HTR-8/SVneo (cell line): Measurements from ENCODE around the gene SLC8A3.
A peak's percentile ranks its signal among the peaks of the same experiment; 100 is the strongest.

Experiments
- DNase-seq: peaks from one replicate; pipeline ENCODE4 v3.0.0; 2011; ENCODE audit warnings: low spot score, mixed read lengths; ENCODE audit not compliant: insufficient read length
- FAIRE-seq: peaks from 2 replicates; lab custom pipeline; 2011; peaks lifted over from hg19 to GRCh38; lab: Jason Lieb, UNC

SLC8A3 gene

DNA sequence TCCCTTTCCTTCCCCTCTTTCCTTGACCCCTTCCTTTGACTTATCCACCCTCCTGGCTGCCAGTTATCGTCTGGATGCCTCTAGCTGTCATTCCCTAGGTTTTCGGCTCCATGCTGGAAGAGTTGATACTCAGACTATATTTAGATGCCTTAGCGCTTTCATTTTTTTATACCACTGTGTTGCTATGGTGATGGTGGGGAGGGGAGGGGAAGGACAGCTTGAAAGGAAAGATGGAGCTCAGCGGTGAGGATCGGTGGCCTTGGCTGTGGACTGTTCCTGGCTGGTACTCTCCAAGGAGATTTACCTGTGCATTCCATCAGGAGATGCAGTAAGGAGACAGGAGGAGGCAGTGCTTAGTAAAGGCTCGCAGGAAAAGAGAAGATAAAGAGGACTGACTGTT lies 108.7 kb downstream of the SLC8A3 start:
- DNase-seq (no peak), FAIRE-seq (peak; percentile 70)

- FAIRE-seq (peak; percentile 28), DNase-seq (no peak)
Observed at GRCh38 chr14:70078329-70078728, 110.4 kb downstream of the SLC8A3 start.

DNA sequence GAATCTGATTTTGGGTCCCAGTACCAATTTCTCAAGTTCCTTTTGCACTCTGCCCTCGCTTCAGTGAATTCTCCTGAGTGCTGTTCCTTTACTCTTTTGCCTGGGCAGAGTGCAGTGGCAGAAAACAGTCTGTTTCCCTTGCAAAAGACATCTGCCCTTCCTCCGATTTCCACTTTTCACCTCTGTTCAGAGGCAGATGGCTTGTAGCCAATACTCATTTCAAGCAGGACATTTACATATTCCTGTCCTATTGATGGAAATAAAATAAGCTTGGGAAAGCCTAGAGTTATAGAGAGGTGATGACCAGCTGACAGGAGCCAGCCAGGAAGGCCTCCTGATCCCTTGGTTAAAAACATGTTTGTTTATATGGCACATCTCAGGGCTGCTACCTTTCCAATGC lies 111.0 kb downstream of the SLC8A3 start:
- DNase-seq (no peak), FAIRE-seq (no peak)

DNA sequence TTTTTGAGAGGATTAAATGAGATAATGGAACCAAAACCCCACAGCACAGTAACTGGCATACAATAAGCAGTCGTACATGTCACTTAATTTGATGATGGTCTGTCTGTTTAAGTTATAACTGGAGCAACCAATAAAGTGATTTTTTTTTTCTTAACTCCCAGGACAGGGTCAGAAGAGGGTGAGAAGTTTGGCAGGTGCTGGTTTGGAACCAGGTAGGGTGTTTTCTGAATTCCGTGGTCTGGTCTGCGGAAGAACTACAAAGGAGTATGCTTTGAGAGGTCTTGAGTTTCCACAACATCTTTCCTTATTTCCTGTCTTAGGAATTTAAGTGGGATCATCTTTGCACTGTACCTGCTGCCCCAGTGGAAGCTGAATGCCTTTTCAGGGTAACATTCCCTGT lies 111.7 kb downstream of the SLC8A3 start:
- FAIRE-seq, result no peak

DNA sequence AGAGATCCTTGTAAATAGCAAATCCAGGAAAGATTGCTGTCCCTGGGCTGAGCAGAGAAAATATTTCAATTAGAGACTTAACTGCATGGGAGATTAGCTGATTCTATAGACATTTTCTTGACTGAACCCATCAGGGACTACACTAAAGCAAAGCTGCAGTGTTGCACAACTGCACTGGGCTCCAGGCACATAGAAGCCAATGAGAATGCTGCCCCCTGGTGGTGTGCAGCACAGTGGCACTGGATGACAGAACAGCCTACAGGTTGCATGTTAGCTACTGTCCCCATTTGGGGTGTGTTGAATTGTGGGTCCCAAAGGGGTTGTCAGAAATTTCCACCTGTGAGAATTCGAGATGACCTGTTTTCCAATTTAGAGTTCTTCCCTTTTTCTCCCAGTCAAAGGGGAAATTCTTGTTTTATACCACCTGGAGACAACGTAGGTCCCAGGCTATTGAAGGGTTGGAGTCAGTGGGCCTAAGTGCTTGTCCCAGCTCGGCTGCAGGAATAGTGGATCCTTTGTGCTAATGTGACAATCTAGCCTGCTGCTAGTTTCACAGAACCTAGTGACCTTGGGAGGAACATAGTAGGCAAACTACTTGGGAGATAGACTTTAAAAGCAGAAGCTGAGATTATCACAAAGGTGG lies 114.7 kb downstream of the SLC8A3 start:
- FAIRE-seq, result peak; percentile 100
- DNase-seq, result peak; percentile 91

More for the DNA sequence above, 111.7 kb downstream of the SLC8A3 start:
- no peak for DNase-seq

GRCh38 chr14:70069186-70069585 lies 119.6 kb downstream of the SLC8A3 start:
- FAIRE-seq (peak; percentile 66), DNase-seq (no peak)

DNA sequence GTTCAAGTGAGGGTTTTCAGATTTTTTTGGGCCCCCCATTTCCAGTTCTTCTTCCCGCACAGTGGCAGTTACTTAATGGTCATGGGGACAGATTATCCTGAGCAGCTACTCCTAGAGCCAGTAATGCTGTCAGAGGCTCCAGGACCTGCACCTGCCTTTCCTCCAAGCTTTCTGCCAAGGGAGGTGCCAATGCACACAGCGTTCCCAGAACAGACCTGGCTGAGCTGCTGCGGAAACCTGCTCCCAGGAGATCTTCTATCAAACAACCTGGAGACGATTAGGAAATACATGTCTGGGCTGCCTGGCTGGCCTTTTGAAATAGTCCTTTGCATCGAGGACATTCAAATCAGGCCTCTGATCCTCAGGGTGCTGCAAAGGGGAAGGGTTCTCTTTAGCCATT lies 120.9 kb downstream of the SLC8A3 start:
- FAIRE-seq, result no peak
- DNase-seq, result no peak

GRCh38 chr14:70064136-70064865 lies 124.5 kb downstream of the SLC8A3 start:
- DNase-seq, result no peak
- peak; percentile 91 for FAIRE-seq

GRCh38 chr14:70061108-70061507 lies 127.6 kb downstream of the SLC8A3 start:
- DNase-seq (no peak), FAIRE-seq (no peak)

GRCh38 chr14:70059545-70059944 lies 129.2 kb downstream of the SLC8A3 start:
- peak; percentile 46 for FAIRE-seq
- DNase-seq, result no peak

DNA sequence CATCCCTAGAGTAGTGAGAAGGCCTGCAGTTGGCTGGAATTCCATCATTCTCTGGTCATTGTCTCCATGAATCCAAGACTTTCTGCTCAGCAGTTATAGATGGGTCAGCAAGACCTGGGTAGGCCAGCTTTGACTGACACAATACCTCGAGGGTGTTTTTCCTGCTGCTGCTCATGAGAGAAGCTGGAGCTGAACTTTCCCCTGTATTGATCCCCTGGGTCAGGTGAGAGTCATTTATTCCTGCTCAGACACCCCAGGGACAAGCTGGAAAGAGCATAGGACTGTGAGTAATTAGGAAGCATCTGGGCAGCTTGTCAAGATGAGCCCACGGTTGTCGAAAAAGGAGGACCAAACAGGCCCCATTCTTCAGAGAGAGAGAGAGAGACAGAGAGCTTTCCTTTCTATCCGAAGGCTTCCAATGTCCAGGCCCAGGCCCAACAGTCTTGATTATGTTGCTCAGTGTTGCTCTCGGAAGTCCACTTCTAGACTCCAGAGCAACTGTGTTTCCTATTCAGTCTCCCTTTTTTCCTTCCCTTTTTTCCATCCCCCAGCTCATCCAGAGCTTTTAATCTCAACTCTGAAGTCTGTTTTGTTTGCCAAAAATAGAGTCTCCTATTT lies 131.1 kb downstream of the SLC8A3 start:
- peak; percentile 13 for FAIRE-seq
- no peak for DNase-seq

- FAIRE-seq, result peak; percentile 59
- peak; percentile 45 for DNase-seq
Observed at GRCh38 chr14:70052990-70053389, 135.8 kb downstream of the SLC8A3 start.

DNA sequence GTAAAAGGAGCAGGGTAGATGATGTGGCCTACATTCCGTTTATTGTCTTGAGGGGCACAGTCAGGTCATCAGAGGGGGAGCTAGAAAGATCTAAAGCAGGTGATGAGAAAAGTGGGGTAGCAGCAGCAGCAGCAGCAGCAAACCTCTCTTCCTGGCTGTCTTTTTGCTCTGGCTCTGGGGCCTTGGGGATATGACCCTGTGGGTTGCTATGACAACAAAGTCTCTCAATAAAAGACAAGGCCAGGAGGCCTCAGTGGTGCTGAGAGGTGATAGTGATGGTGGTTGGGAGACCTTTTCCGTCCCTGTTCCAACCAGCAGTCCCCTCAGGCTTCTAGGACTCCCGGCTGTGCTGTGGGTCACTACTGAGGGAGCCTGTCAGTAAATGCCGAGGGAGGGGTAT lies 138.6 kb downstream of the SLC8A3 start:
- FAIRE-seq (no peak), DNase-seq (no peak)

DNA sequence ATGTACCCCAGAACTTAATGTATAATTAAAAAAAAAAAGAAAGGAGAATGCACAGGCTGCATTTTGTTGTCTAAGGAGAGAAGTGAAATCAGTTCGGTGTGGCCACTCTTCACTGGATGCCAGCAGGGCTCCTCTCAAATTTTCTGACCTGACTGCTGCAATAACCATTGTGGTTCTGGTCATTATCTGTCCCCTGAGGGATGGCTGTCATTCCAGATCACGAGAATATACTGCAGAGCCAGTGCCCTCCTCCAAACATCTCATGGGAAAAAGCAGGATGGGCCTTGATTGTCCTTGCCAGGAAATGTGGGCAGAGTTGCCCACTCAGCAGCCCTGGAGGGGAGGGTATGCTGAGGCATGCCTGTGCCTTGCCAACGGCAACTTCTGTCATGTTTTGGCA lies 139.1 kb downstream of the SLC8A3 start:
- FAIRE-seq (peak; percentile 86), DNase-seq (no peak)

- FAIRE-seq, result peak; percentile 52
Observed at GRCh38 chr14:70048313-70048654, 140.5 kb downstream of the SLC8A3 start.

DNA sequence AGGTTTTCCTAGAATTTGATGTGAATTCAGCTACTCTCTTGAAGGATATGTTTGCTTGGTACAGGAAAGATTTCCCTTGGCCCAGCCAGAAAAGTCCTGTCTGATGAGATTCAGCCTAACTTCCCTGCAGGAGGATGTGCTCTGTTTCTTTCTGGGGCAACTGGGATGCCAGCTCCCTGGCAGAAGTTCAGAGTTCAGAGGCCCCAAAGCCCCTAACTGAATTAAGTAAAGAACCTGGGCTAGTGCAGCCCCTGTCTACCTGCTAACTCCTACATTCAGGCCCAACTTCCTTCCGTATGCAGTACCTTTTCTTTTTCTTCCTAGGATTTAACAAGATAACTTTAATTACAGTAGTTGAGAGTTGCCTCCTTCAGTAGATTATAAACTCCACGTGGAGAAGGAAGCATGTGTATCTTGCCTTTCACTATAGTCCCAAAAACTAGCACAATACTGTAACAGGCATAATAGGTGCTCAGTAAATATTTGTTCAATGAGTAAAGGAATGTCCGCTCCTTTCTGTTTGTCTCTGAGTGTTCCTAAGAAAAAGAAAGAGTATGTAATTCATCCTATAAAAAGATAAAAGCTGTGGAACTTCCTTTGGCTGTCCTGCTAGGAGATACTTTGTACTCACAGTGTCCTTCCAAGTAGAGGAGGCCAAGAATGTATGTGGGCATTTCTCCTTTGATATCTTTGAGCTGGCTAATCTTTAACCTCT lies 141.0 kb downstream of the SLC8A3 start:
- FAIRE-seq (peak; percentile 52), DNase-seq (no peak)

More at GRCh38 chr14:70048313-70048654, 140.5 kb downstream of the SLC8A3 start:
- no peak for DNase-seq

DNA sequence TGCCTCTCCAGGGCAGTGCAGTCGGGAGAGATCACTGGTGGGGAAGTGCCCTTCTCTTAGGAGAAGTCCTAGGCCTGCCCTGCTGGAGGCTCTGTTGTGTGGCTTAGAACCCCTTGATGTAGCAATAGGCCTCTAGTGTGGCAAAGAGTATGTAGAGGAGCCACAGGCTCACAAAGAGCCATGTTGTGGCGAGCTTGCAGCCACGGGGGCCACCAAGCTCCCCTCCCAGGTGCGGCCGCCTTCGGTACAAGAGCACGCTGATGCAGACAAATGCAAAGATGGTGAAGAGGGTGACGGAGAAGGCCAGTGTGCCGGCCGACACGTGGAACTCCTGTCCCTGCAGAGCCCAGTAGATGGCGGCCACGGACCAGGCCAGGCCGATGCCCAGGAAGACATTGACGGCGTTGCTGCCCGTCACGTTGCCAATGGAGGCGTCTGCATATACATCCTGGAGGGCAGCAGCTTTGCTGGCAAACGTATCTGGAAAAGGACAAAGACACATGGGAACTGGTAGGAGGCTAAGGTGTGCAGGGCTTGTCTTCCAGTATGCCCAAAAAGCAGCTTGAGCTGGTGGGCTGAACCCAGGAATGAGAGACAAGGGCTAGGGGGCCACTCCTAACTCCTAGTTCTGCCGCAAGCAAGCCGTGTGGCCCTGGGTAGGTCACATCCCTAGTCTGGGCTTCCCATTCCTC lies 142.8 kb downstream of the SLC8A3 start:
- peak; percentile 99 for FAIRE-seq
- DNase-seq, result peak; percentile 75

DNA sequence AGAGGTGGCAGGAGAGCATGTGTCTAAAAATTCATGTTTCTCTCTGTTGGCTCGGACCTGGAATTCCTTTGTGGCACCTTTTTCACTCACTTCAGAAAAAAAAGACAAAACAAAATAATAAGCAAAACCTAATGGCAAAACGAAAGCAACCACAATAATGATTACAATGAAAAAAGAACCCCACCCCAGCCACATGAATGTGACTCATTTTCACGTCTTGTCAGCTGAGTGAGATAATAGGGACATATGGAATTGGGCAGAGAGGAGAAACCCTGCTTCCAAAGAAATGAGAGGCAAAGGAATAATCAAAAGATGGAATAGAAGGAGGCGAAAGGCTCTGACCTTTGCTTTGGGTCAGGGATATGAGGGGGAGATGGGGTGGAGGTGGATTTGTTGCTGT lies 143.4 kb downstream of the SLC8A3 start:
- FAIRE-seq, result no peak
- no peak for DNase-seq

DNA sequence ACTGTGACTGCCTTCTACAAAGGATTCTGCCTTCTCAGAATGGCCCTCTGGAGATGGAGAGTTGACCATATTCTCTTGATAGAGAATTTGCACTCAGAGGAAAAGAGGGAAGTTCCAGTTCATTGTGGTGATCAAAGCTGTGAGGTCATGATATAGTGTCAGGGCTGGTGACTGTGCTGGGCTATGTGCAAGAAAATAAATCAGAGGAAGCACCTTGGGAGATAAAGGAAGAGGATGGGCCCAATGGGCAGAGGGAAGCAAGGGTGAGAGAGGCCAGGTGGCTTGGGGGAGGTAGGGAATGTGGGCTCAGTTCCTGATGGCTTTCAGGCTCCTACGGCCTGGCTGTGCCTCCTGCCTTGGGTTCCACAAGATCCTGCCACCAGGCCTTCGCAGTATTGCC lies 145.8 kb downstream of the SLC8A3 start:
- FAIRE-seq (no peak), DNase-seq (no peak)

GRCh38 chr14:70036665-70037064 lies 152.1 kb downstream of the SLC8A3 start:
- DNase-seq (no peak), FAIRE-seq (peak; percentile 80)
